Endothelial cell of umbilical vein (primary cell): Measurements from ENCODE around the gene NUP35. TPM values are rescaled to one million over a fixed set of nuclear protein-coding genes. Genes with fewer than 3 reads are reported as not detected.

Experiments used
- BruUV-seq: library from RNA; stranded (reverse); fragments of 400-500 nt; replicated peaks from 2 replicates; lab custom pipeline; 2021; lab: Mats Ljungman, UMichigan
- CTCF ChIA-PET: fragments of 300-600, 350-600 bp; sonication (Branson Sonifier 250); formaldehyde crosslinking; loops from one replicate; lab custom pipeline; 2021; ENCODE audit warnings: antibody characterized with exemption, inconsistent platforms; lab: Charles Lee
- POLR2A ChIA-PET: fragments of 300-600, 350-600 bp; sonication (Branson Sonifier 250); formaldehyde crosslinking; loops from one replicate; lab custom pipeline; 2021; ENCODE audit warnings: antibody characterized with exemption, inconsistent platforms; lab: Charles Lee
- DNase-seq: peaks from one replicate; pipeline ENCODE4 v3.0.0-alpha.2; 2011; ENCODE audit warnings: low read depth, low spot score
- FAIRE-seq: peaks from 2 replicates; lab custom pipeline; 2011; peaks lifted over from hg19 to GRCh38; lab: Jason Lieb, UNC
- H2AFZ ChIP-seq: 2 replicates; pipeline ENCODE4 v1.6.0; 2012; ENCODE audit warnings: low read depth, low read length, control low read depth, inconsistent platforms
- H3K27ac ChIP-seq: 2 replicates; pipeline ENCODE4 v1.5.1; 2011; ENCODE audit warnings: low read depth, mild to moderate bottlenecking, control low read depth, low read length, moderate library complexity; ENCODE audit not compliant: insufficient read depth
- H3K27me3 ChIP-seq, 2 experiments: 2 replicates each; pipeline versions ENCODE4 v1.6.0 to v1.6.1; 2011; ENCODE audit warnings: low read length in 2 of 2, mixed read lengths in 1 of 2; ENCODE audit not compliant: control insufficient read depth in 2 of 2, insufficient read depth in 2 of 2
- H3K36me3 ChIP-seq, 2 experiments: 2 replicates in 1 of 2; 3 replicates in 1 of 2; pipeline ENCODE4 v1.5.1; 2011; ENCODE audit warnings: low read length in 2 of 2, mild to moderate bottlenecking in 1 of 2, moderate library complexity in 1 of 2; ENCODE audit not compliant: control insufficient read depth in 2 of 2, insufficient read depth in 2 of 2; ENCODE audit errors: extremely low read depth in 1 of 2
- H3K4me1 ChIP-seq: 3 replicates; pipeline ENCODE4 v1.5.1; 2011; ENCODE audit warnings: mild to moderate bottlenecking, low read length; ENCODE audit not compliant: control insufficient read depth, insufficient read depth; ENCODE audit errors: extremely low read depth
- H3K4me2 ChIP-seq: 2 replicates; pipeline ENCODE4 v1.6.1; 2011; ENCODE audit warnings: low read length, control low read depth, mixed read lengths; ENCODE audit not compliant: insufficient read depth
- H3K4me3 ChIP-seq, 3 experiments: fragments of 200-600 bp in 1 of 3; sonication (generic), shearing (Covaris generic) in 1 of 3; replicated peaks in 1 of 3; 2 replicates each; pipeline ENCODE4 v1.5.1; 2011 to 2016; ENCODE audit warnings: control low read depth in 3 of 3, low read length in 3 of 3, mild to moderate bottlenecking in 2 of 3, inconsistent platforms in 1 of 3, low read depth in 1 of 3, moderate library complexity in 1 of 3; ENCODE audit not compliant: insufficient read depth in 1 of 3
- H3K79me2 ChIP-seq: 2 replicates; pipeline ENCODE4 v1.6.0; 2012; ENCODE audit warnings: low read length, inconsistent platforms; ENCODE audit not compliant: control insufficient read depth, insufficient read depth
- H3K9ac ChIP-seq: replicated peaks from 2 replicates; pipeline ENCODE3; 2011; ENCODE audit warnings: low read length, control low read depth; ENCODE audit not compliant: insufficient read depth; ENCODE audit errors: extremely low read depth
- H3K9me1 ChIP-seq: replicated peaks from 3 replicates; pipeline ENCODE4 v1.6.0; 2011; ENCODE audit warnings: mild to moderate bottlenecking, low read length; ENCODE audit not compliant: control insufficient read depth, insufficient read depth; ENCODE audit errors: extremely low read depth
- H3K9me3 ChIP-seq: replicated peaks from 2 replicates; pipeline ENCODE4 v1.5.1; 2012; ENCODE audit warnings: low read length, inconsistent platforms; ENCODE audit not compliant: control insufficient read depth, insufficient read depth
- H4K20me1 ChIP-seq: replicated peaks from 2 replicates; pipeline ENCODE3; 2011; ENCODE audit warnings: mild to moderate bottlenecking, low read length; ENCODE audit not compliant: control insufficient read depth, insufficient read depth; ENCODE audit errors: extremely low read depth
- CTCF ChIP-seq, 2 donors: IDR thresholded peaks; 1 replicate in 1 of 2; 2 replicates in 1 of 2; pipeline ENCODE4 v1.5.1; 2011; ENCODE audit warnings: low read length in 2 of 2, mild to moderate bottlenecking in 2 of 2, moderate library complexity in 2 of 2, control low read depth in 1 of 2, inconsistent platforms in 1 of 2, low read depth in 1 of 2; ENCODE audit not compliant: insufficient read depth in 1 of 2; ENCODE audit errors: extremely low read depth in 1 of 2
- EZH2 ChIP-seq: IDR thresholded peaks from 2 replicates; pipeline ENCODE4 v1.6.1; 2012; ENCODE audit warnings: borderline replicate concordance, low read depth, mild to moderate bottlenecking, moderate library complexity, low read length, inconsistent platforms; ENCODE audit not compliant: severe bottlenecking
- FOS ChIP-seq: IDR thresholded peaks from 2 replicates; pipeline ENCODE4 v1.6.1; 2011; ENCODE audit warnings: mild to moderate bottlenecking, low read length, moderate library complexity, borderline replicate concordance; ENCODE audit not compliant: insufficient read depth
- GATA2 ChIP-seq: IDR thresholded peaks from 2 replicates; pipeline ENCODE4 v1.7.0; 2011; ENCODE audit warnings: low read depth, mild to moderate bottlenecking, moderate library complexity, mixed read lengths, low read length; ENCODE audit not compliant: insufficient read length, insufficient read depth
- JUN ChIP-seq: IDR thresholded peaks from 2 replicates; pipeline ENCODE4 v1.6.1; 2011; ENCODE audit warnings: borderline replicate concordance, low read depth; ENCODE audit not compliant: insufficient read length, insufficient read depth
- MAX ChIP-seq: IDR thresholded peaks from 2 replicates; pipeline ENCODE4 v1.6.1; 2011; ENCODE audit not compliant: insufficient read depth, insufficient read length
- MYC ChIP-seq: IDR thresholded peaks from one replicate; pipeline ENCODE4 v1.6.1; 2011; ENCODE audit warnings: mild to moderate bottlenecking, low read depth, low read length
- POLR2A ChIP-seq: IDR thresholded peaks from 2 replicates; pipeline ENCODE4 v1.6.1; 2012; ENCODE audit warnings: low read depth, mild to moderate bottlenecking, control low read depth, low read length
- POLR2AphosphoS5 ChIP-seq: IDR thresholded peaks from 2 replicates; pipeline ENCODE4 v1.6.1; 2012; ENCODE audit warnings: low read depth, mild to moderate bottlenecking, control low read depth, low read length, moderate library complexity; ENCODE audit not compliant: insufficient read depth
- dilution Hi-C: fragments of 300-500 bp; cut with MboI; formaldehyde crosslinking; loops from one replicate; pipeline ENCODE4 v1.15.0; 2019; ENCODE audit warnings: low sequenced_read_pairs; ENCODE audit not compliant: extremely low pct_ligation_motif_present
- intact Hi-C: fragments of 100-400 bp; cut with micrococcal nuclease; formaldehyde crosslinking; loops from one replicate; pipeline ENCODE4 v1.10.0; 2022
- polyA plus RNA-seq, 4 experiments: library from polyadenylated mRNA; depleted of rRNA in 3 of 4; stranded (reverse) in 3 of 4; unstranded in 1 of 4; fragments of >200 nt; gene quantifications; 2 replicates each; pipeline versions ENCODE4 v1.2.1 to v1.2.3, GENCODE V29; 2011 to 2012; ENCODE audit warnings: missing spikeins in 1 of 4
- total RNA-seq: library from RNA; stranded (reverse); gene quantifications from 2 replicates; pipeline ENCODE4 v1.2.3, GENCODE V29; 2021

The NUP35 gene
- total and polyA plus RNA-seq, 2 donors (not counting 3 experiments of a cell fraction or from before 2014, with no cell fraction given), result 8.4 to 22.1 TPM

GRCh38 chr2:183207110-183207509 lies 82.9 kb downstream of the NUP35 start:
- Histone ChIP-seq H3K4me2 (no peak overlapping the region), H3K27me3 (no peaks in the 10 kb centered on the region), H3K4me1 (no peaks in the 10 kb centered on the region), H3K9ac (no peak overlapping the region), H4K20me1 (no peaks in the 10 kb centered on the region), H3K9me1 (no peaks in the 10 kb centered on the region), H3K27ac (no peak overlapping the region), H3K79me2 (no peaks in the 10 kb centered on the region), H3K36me3 (no peaks in the 10 kb centered on the region), H2AFZ (no peak overlapping the region), H3K9me3 (no peaks in the 10 kb centered on the region), H3K4me3 (no peak overlapping the region)
- CTCF ChIA-PET, result interaction anchor here (0.8 to 1.0 kb wide), 2 partner anchors 8 to 42 kb away, joined by 3 read pairs; no protein-coding TSS in a partner anchor
- BruUV-seq, result no TSS peak
- dilution Hi-C loops (no loop called here), intact Hi-C loops (no loop called here)
- POLR2A ChIA-PET, result no interaction called here
- no peak for FAIRE-seq
- no peak for DNase-seq
- TF ChIP-seq EZH2 (no peak), CTCF (IDR thresholded peaks at IDR 0.05; ENCODE audit: extremely low read depth in 1 of 2, insufficient read depth in 1 of 2, low read depth in 1 of 2, low read length in 2 of 2) (no peak), GATA2 (no peak), MAX (no peak), POLR2AphosphoS5 (no peak), POLR2A (no peak), MYC (no peak), JUN (no peak), FOS (no peak)
